GOT3 (cell line): ENCODE data around the gene PIGL.
"Not testable (repeated sequence)": the region's sequence is repeated elsewhere in the genome, so short reads cannot be mapped to it uniquely, and the experiment has no call there.

Experiments used
- DNase-seq: peaks from one replicate; lab custom pipeline; 2025; ENCODE audit warnings: mixed read lengths; lab: John Stamatoyannopoulos, UW

PIGL gene

GRCh38 chr17:16312061-16312460 lies 95.1 kb downstream of the PIGL start:
- not testable (repeated sequence) for DNase-seq

DNA sequence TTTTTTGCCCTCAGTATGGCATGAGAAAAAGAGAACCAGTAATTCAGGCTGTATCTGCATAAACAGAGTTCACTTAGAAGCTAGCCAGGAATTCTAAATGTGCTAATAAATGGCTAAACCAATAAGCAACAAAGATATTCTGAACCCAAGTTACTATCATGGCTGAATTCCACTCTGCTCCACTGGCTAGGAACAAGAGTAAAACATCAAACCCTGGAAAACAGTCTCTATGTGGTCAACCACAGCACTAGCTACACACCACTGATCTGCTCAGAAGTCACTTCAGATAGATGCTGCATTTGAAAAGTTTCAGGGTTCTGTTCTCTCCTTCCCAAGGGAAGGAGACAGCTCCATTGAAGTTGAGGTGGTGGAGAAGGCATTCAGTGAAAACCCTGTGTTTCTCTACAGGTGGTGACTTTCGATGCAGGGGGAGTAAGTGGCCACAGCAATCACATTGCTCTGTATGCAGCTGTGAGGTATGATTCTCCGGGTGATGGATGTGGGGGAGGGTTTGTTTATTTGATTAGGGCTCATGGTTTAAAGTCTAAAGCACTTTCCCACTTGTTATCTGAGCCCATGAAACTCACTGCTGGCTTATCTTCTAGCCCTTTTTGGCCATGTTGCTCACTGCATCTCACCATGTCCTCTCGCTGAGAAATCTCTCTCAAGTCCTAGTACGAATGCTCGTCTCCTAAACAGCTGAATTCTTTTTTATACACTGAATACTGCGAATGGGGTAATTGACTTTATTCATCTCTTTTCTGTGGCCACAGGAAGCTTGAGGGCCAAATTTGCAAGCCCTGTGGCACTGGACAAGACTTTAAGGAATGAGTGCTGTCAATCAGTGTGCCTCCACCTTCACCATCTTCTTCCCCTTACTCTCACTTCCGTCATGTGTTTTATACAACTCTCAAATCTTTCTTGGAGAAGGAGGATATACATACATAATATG lies 96.4 kb downstream of the PIGL start:
- no peak for DNase-seq

DNA sequence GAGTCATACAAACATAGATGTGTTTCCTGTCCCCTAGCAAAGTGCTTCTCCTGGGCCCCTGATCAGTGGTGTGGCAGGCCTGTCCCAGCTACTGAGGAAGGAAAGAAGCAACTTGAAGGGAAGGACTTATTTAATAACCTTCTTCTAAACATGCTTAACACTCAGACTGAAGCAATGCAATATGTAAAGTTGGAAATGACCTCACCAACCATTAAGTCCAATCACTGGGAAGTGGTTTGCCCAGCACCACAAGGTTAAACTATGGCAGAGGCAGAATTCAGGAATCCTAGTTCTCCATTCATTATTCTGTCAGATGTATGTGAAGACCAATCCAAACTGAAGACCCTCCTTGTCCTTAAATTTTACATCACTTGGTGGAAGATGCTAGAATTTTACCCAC lies 97.2 kb downstream of the PIGL start:
- DNase-seq: no peak

- DNase-seq: no peak
Measured at GRCh38 chr17:16314859-16315258, 97.8 kb downstream of the PIGL start.

- no peak for DNase-seq
Measured at GRCh38 chr17:16319969-16320368, 103.0 kb downstream of the PIGL start.

- no peak for DNase-seq
Measured at GRCh38 chr17:16322636-16323035, 105.6 kb downstream of the PIGL start.

DNA sequence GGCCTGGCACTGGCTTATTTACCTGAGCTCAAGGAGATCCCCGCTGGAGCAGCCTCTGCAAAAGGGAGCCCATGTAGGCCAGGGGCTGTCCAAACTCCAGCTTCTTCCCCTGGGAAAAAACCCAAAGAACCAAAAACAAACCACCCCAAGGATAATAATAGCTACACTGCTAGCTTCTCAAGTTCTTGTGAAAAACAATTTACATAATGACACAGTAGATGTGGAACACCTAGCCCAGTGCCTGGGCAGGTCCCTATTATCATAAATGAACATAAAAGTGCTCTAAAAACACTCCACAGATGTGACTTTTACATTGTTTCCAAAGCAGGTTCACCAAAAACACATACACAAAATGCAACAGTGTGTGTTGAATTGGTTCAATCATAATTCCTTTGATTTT lies 109.0 kb downstream of the PIGL start:
- no peak for DNase-seq

GRCh38 chr17:16327018-16327417 lies 110.0 kb downstream of the PIGL start:
- no peak for DNase-seq

- DNase-seq: no peak
Measured at GRCh38 chr17:16328997-16329396, 112.0 kb downstream of the PIGL start.

DNA sequence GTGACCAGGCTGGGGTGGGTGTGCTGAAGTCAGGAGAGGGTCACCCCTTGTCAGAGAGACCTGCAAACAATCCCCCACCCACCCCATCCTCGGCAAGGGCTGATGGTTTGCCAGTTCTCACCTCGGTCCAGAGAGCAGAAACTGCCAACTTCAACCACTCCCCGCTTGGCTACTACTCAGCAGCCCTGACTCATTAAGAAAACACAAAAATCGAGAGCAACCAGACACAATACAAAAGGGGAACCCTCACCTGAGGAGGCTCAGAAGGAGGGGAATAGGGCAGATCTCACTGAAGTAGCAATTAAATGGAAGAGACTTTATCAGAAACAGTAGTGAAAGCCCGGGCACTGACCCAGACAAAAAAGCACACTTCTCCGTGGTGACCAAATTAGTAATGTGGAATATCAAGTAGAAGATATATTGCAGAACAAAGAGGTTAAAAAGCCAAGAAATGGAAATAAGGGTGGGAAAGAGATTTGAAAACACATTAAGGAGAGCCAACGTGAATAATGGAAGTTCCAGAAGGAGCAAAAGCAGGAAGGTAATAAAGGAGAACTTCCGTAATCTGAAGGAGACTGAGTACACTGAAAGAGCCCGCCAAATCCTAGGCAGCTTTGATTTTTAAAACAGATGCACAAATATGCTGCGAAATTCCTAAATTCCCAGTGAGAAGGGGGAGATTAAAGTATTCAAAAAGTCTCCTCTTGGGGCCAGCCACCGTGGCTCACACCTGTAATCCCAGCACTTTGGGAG lies 112.7 kb downstream of the PIGL start:
- DNase-seq: no peak

DNA sequence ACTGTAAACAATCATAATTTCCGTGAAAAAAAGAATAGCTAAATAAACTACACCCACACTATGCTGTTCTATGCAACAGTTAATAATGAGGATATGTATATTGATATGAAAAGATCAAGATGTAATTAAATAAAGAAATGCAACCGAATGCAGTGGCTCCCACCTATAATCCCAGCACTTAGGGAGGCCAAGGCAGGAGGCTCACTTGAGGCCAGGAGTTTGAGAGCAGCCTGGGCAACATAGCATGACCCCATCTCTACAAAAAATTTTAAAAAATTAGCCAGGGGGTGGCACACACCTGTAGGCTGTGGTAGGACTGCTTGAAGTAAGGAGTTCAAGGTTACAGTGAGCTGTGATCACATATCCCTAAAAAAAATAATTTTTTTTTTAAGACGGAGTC lies 121.4 kb downstream of the PIGL start:
- no peak for DNase-seq

- no peak for DNase-seq
Measured at GRCh38 chr17:16339402-16339801, 122.4 kb downstream of the PIGL start.

GRCh38 chr17:16339959-16340358 lies 122.9 kb downstream of the PIGL start:
- DNase-seq: no peak

- DNase-seq: no peak
Measured at GRCh38 chr17:16342979-16343378, 126.0 kb downstream of the PIGL start.

GRCh38 chr17:16343569-16343968 lies 126.6 kb downstream of the PIGL start:
- DNase-seq: no peak

DNA sequence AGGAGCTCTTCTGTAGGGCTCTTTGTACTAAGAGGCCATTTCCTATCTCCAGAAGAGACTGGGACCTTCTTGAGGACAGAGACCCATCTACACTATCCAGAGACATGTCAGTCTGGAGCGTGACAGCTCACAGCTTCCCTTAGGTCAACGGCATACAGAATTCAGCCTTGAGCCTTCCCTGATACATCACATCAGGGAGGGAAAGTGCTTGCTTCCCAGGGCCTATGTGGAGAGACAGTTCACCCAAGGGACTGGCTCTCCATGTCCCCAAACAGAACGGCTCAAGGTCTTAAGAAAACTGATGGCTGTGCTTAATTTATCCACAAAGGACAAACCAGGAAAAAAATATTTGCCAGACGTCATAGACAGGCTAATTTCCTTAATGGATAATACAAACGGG lies 128.6 kb downstream of the PIGL start:
- DNase-seq: no peak

DNA sequence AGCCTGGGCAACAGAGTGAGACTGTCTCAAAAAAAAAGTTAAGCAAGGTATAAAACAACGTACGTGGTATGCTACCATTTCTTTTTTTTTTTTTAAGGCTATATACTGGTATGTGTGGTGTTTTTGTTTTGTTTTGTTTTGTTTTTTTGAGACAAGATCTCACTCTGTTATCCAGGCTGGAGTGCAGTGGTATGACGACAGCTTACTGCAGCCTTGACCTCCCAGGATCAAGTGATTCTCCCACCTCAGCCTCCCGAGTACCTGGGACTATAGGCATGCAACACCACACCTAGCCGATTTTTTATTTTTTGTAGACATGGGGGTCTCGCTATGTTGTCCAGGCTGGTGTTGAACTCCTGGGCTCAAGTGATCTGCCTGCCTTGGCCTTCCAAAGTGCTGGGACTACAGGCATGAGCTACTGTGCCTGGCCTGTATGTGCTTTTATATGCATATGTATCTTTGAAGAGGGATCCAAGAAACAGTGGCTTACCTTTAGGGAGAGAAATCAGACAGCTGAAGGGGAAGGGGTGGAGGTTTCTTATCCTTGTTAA lies 129.8 kb downstream of the PIGL start:
- DNase-seq: no peak

DNA sequence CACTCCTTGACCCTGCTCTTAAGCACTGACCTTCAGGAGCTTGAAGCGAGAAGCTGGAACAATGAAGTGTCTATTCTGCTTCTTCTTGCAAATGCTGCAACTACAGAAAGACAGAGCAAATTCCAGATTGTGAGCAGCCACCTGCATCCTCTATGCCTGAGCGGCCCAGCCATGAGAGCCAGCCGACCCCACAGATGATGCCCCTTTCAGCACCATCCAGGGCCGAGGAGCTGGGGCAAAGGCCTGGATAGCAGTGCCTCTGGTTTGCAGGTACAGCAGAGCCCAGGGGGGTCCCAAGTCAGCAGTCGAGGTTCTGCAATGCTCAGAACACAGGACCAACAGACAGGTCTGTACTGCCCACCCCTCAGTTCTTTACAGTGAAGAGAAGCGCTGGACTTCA lies 131.6 kb downstream of the PIGL start:
- DNase-seq: no peak

DNA sequence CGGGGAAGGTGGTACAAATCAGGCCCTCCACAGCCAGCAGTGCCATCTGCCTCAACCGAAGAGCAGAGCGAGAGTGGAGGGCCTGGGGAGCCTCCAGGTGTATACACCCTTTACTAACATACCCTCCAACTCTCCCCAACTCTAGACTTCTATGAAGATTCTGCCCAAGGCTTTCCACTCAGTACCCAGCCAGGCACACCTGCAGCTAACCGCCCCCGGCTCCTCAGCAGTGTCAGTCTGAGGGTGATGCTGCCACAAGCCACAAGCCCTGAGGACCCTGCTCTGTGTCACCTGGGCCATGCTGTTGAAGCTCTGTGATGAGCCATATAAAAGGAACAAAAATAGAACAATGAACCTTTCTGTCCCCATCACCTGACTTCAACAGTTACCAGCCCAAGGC lies 132.4 kb downstream of the PIGL start:
- no peak for DNase-seq

DNA sequence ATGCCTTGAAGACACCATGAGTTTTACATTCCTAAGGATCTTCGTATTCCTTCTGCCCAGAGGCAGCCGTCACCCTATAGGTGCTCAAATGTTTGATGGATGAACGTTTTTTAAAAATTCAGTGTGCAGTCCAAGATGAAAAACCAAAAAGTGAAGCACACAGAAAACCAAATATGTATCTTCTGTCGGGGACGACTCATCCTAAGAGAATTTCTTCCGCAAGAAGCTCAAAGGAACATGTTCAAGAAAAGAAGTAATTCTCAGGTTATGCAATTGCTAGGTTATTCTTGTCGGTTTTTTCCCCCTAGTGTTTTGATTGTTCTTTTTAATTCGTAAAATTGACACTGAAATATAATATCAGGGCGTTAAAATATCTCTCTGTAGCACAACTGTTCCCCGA lies 134.8 kb downstream of the PIGL start:
- no peak for DNase-seq

- DNase-seq: no peak
Measured at GRCh38 chr17:16352303-16352666, 135.3 kb downstream of the PIGL start.

DNA sequence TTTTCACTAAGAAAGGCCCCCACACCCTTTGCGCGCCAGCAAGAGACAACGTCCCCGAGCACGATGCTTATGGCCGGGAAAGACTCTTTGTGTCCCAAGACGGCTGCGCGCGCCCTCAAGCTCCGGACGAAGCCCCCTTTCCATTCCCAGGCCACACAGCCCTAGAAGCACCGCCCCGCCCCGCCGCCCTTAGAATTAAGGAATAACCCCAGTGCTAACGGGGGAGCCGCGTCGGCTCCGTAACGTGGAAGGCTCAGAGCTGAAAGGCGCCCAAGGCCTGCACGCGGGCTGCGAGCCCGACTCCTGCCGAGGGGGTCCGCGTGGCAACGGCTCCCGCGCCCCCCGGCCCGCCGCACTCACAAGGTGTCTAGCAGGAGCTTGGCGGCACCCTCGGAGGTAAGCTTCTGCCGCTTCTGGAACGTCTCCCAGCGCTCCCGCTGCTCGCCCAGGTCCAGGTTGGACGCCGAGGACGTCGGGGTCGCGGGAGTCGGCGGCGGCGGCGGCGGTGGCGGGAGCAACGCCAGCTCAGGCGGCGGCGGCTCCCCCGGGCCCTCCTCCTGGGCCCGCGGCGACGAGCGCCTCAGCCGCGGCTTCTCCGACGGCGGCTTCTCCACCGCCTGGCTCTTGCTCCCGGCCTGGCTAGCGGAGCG lies 135.8 kb downstream of the PIGL start:
- no peak for DNase-seq
